GM18861 (cell line): ENCODE results near the gene OTC.

ENCODE experiments used
- ATAC-seq: cut with Tn5 transposase; IDR thresholded peaks from one replicate; pipeline ENCODE4 v1.9.1; 2021; ENCODE audit not compliant: unreplicated experiment

The OTC gene

GRCh38 chrX:38352362-38352761, at the start of gene OTC:
OTC (plus strand) TSS chrX:38352604; CDS start chrX:38352697, 93 bp downstream.
- ATAC-seq, result no peak

GRCh38 chrX:38304010-38304409, 48.4 kb upstream of the OTC start:
- ATAC-seq, result no peak

- no peak for ATAC-seq
Observed at GRCh38 chrX:38305971-38306370, 46.4 kb upstream of the OTC start.

DNA sequence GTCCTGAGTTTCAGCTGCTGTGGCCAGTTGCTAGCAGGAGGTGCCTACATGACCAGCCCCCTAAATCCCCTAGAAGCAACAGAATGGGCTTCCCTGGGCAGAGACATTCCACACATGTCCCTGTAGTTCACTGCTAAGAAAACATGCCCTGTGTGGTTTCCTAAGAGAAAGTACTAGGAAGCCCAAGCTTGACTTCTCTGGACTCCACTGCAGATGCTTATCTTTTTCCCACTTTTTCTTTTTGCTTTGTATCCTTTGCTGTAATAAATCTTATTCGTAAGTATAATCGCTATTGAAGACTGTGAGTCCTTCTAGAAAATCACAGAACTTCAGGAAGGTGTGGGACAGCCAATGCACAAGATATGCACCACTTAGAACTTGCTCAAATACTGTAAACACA, 40.7 kb upstream of the OTC start:
- ATAC-seq, result no peak

DNA sequence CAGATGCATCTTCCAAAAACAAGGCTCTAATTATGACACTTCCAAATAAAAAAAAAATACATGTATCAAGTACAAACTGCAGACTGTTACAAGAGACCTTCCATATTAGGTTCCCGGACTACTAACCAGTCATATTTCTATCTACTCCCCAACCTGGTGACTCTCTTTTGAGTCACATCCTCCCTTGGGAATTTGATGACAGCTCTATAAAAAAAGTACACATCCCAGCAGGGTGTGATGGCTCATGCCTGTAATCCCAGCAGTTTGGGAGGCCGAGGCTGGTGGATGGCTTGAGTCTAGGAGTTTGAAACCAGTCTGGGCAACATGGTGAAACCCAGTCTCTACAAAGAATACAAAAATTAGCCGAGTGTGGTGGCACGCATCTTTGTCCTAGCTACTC, 40.0 kb upstream of the OTC start:
- ATAC-seq, result no peak

DNA sequence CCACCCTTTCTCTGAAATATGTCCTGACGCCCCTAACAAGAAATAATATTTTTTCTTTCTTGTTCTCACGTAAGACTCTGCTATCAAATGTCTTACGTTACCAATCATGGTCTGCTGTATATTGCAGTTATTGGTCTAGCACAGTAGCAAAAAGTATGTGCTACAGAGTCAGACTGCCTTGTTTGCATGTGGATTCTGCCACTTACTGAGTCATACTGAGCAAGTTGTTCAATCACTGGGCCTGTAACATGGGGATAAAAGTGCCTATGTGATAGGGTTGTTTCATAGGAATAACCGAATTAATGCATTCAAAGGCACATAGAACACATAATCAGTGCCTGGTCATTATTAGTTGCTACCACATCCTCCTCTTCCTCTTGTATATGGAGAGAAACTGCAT, 39.2 kb upstream of the OTC start:
- no peak for ATAC-seq

- ATAC-seq, result no peak
Observed at GRCh38 chrX:38315186-38315585, 37.2 kb upstream of the OTC start.

GRCh38 chrX:38318196-38318595, 34.2 kb upstream of the OTC start:
- ATAC-seq, result no peak

- no peak for ATAC-seq
Observed at GRCh38 chrX:38318606-38319005, 33.8 kb upstream of the OTC start.

- ATAC-seq, result no peak
Observed at GRCh38 chrX:38320819-38321218, 31.6 kb upstream of the OTC start.

- no peak for ATAC-seq
Observed at GRCh38 chrX:38326086-38326485, 26.3 kb upstream of the OTC start.

DNA sequence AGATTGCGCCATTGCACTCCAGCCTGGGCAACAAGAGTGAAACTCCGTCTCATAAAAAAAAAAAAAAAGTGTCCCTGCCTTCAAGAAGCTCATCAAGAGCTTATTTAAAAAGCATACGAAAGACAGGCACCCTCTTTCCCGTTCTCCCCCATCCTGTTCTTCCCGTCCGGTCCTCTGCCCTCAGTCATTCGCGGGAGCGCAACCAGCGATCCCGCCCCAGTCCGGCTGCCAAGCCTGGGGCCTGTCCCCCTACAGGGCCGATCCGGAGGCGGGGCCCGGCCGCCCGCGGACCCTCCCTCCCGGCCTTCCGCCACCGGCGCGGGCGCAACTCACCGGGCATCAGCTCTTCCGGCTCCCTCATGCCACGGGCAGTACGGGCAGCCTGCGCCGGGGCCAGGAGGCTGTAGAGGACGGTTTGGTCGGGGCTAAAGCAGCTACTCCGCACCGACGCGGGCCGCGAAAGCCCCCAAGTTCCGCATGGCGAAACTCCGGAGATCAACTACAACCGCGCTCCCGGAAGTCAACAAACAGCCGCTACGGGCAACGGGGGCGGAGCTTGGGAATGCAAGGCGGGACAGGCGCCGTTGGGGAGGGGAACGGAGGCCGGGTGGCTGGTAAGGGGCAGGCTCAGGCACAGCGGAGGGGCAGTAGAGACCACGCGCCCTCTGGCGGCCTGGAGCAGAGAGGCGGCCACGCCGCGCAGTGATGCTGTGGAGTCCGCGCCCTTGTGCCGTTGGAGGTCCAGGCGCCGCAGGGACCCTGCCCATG, 25.2 kb upstream of the OTC start, which contains the start of gene RPGR:
Gene RPGR (minus strand): TSS at position 503 of the 768 bp plus-strand sequence. CDS start 142 bp downstream, at position 361.
- ATAC-seq, result peak; percentile 91

- ATAC-seq, result no peak
Observed at GRCh38 chrX:38327775-38328081, 24.7 kb upstream of the OTC start.

DNA sequence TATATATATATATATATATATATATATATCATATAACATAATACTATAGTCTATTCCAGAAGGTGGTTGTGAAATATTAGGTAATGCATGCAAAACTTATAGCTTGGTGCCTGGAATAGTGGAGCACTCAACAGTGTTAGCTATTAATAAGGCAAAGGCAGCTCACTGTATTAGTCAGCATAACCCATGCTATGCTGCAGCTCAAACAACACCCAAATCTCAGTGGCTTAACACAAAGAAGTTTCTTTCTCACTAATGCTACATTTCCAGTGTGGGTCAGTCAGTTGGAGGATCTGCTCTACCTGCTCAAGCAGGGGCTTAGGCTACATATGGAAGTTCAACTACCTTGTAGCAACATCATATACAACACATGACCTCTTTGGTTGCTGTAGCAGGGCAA, 19.9 kb upstream of the OTC start:
- peak; percentile 56 for ATAC-seq

DNA sequence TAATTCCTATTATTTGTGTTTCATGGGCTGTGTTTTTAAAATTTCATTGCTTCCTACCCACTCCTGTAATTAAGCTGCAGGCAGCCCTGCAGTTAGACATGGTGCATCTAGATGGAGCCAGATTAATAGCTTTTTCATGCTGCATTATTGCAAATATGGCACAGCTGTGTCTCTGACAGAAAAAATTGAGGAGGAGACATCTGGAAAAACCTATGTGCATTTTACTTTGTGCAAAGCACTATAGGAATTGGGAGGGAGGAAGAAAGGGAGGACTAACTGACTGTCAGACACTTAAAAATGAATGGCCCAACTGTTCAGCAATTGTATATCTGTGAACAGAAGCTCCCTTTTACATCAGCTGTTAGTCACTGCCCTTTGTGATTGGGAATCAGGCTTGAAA, 17.0 kb upstream of the OTC start:
- no peak for ATAC-seq

GRCh38 chrX:38336538-38337240, 15.7 kb upstream of the OTC start:
- no peak for ATAC-seq

GRCh38 chrX:38341442-38341841, 11.0 kb upstream of the OTC start:
- ATAC-seq, result no peak

- no peak for ATAC-seq
Observed at GRCh38 chrX:38342853-38343778, 9.3 kb upstream of the OTC start.

DNA sequence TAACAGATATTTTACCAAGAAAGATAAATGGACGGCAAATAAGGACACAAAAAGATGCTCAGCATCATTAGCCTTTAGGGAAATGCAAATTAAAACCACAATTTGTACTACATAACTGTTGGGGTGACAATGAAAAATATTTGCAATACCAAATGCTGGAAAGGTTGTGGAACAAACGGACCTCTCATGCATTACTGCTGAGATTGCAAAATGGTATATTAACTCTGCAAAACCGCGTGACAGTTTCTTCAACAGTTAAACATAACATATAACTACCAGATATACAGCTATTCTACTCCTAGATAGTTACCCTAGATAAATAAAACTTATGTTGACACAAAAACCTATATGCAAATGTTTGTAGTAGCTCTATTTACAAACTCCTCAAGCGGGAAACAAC, 6.3 kb upstream of the OTC start:
- no peak for ATAC-seq

GRCh38 chrX:38347136-38347535, 5.3 kb upstream of the OTC start:
- ATAC-seq, result peak; percentile 69

DNA sequence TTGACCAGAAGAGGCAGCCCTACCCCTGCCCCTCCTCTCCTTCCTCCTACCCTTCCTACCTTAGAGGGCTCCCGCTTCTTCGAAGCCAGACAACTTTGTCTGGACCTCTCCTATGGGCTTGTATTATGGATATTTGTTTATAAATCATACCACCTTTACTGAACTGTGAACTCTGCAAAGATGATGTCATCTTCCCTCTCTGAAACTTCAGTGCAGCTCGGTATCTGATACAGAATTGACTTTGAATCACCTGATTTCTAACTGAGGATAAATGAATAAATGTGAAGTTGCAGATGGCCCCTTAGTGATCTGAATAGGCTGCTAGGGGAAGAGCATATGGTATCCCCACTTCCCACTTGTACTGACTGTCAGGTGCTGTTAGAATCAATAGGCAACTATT, 1.1 kb upstream of the OTC start:
- no peak for ATAC-seq

GRCh38 chrX:38356401-38356800, 4.0 kb downstream of the OTC start:
- ATAC-seq, result no peak
